Heart left ventricle (tissue), 13 donors: ENCODE data around the gene ASPG.

ENCODE experiments used
- CTCF ChIP-seq, 12 donors: fragments of 200-600 bp; sonication (generic) in 4 of 12; IDR thresholded peaks; one replicate each; pipeline versions ENCODE4 v1.5.0 to v1.8.0; 2018 to 2022; ENCODE audit warnings: antibody characterized with exemption in 12 of 12, mild to moderate bottlenecking in 5 of 12
- POLR2A ChIP-seq, 2 donors: fragments of 450-650 bp; IDR thresholded peaks; one replicate each; pipeline ENCODE4 v1.6.1; 2017; ENCODE audit warnings: antibody characterized with exemption in 2 of 2, mild to moderate bottlenecking in 2 of 2, moderate library complexity in 2 of 2
- donor health status: ischemic (EF 13 %, LVEDD 7.1; RV severe dilation, severe dysfunction).
- donor health status: DM: no; HTN: yes; CAD: no.
- donor health status: DM: no; HTN: no; CAD: no.
- donor health status: ischemic (EF 25% LVEDD 6.9; RV normal size, moderate dysfunction).
- donor health status: ischemic (EF 25% LVEDD 5.7; RV mildly dilated, moderate dysfunction).
- donor health status: ischemic (EF 35%, LVEDD 5.7; RV mildly dilated, moderate dysfunction).
- donor health status: nonischemic (EF 11% LVEDD 7.7; RV severe dilation, severe dysfunction).
- donor health status: DM: yes; HTN: yes; CAD: no.
- donor health status: PGD.
- donor health status: ischemic (EF 29% LVEDD 5.4; RV normal size, mild dysfunction).
- donor health status: nonischemic (EF 23%, LVEDD 6.1; RV moderate dilation, normal function).

- TF ChIP-seq CTCF (IDR thresholded peaks at IDR 0.05) (no peak), POLR2A (IDR thresholded peaks at IDR 0.05) (peak in 1 of 2 donors; percentile 52)
Observed at GRCh38 chr14:104086661-104087461, 1.4 kb downstream of the ASPG start.
